Right lobe of liver (tissue), 4 donors: Measurements from ENCODE around the gene TFEB.

ENCODE experiments used
- CTCF ChIP-seq, 4 donors: fragments of 200-600 bp in 3 of 4; fragments of 450-650 bp in 1 of 4; IDR thresholded peaks; one replicate each; pipeline versions ENCODE4 v1.5.1 to v1.8.0; 2016 to 2022; ENCODE audit warnings: antibody characterized with exemption in 4 of 4, mild to moderate bottlenecking in 2 of 4
- POLR2A ChIP-seq: fragments of 450-650 bp; IDR thresholded peaks from one replicate; pipeline ENCODE4 v1.6.1; 2017; ENCODE audit warnings: antibody characterized with exemption, mild to moderate bottlenecking
- donor health status: DM: no; HTN: no; CAD: no.
- donor health status: DM: no; HTN: no; CAD: no.
- donor health status: DM: no; HTN: yes; CAD: no.

GRCh38 chr6:41750374-41750773, 15.0 kb upstream of the TFEB start:
- no peak for TF ChIP-seq CTCF (IDR thresholded peaks at IDR 0.05)
- no peak for TF ChIP-seq POLR2A
